Muscle of leg (tissue), 11 donors: ENCODE data around the gene IGF2BP2. TPM values are rescaled to one million over a fixed set of nuclear protein-coding genes. Genes with fewer than 3 reads are reported as not detected.
"Not testable (repeated sequence)": the region's sequence is repeated elsewhere in the genome, so short reads cannot be mapped to it uniquely, and the experiment has no call there.

Source experiments
- DNase-seq: peaks from one replicate; pipeline ENCODE4 v3.0.0; 2013
- H3K27ac ChIP-seq: one replicate; pipeline ENCODE4 v1.5.1; 2013; ENCODE audit warnings: mild to moderate bottlenecking, low read length, control low read depth
- H3K27me3 ChIP-seq: one replicate; pipeline ENCODE4 v1.6.1; 2013; ENCODE audit warnings: low read length; ENCODE audit not compliant: control insufficient read depth, insufficient read depth
- H3K36me3 ChIP-seq: one replicate; pipeline ENCODE4 v1.6.1; 2013; ENCODE audit warnings: low read length; ENCODE audit not compliant: control insufficient read depth, insufficient read depth
- H3K4me1 ChIP-seq: one replicate; pipeline ENCODE4 v1.6.1; 2013; ENCODE audit warnings: low read length; ENCODE audit not compliant: control insufficient read depth, insufficient read depth
- H3K4me3 ChIP-seq: one replicate; pipeline ENCODE4 v1.5.1; 2013; ENCODE audit warnings: low read length, control low read depth
- H3K9me3 ChIP-seq: replicated peaks from 2 replicates; pipeline ENCODE4 v1.6.1; 2013; ENCODE audit warnings: low read depth, low read length; ENCODE audit not compliant: control insufficient read depth
- WGBS: methylation state at CpG from one replicate; pipeline ENCODE4 v1.1.5; 2013; ENCODE audit warnings: missing lambda C conversion rate; ENCODE audit not compliant: insufficient coverage; 5-methylcytosine and 5-hydroxymethylcytosine counted together
- polyA plus RNA-seq, 8 donors: library from polyadenylated mRNA; unstranded; fragments of 120-200 nt; gene quantifications; one replicate each; pipeline versions ENCODE4 v1.2.1 to v1.2.3, GENCODE V29; 2013; ENCODE audit warnings: inconsistent platforms in 1 of 8, low replicate concordance in 1 of 8; ENCODE audit not compliant: insufficient read length in 8 of 8, insufficient read depth in 1 of 8
- total RNA-seq: library from RNA; stranded (reverse); fragments of 120-200 nt; gene quantifications from one replicate; pipeline ENCODE4 v1.2.4, GENCODE V29; 2013

IGF2BP2 gene
- total and polyA plus RNA-seq, 9 donors, result 32.6 to 59.5 (median 46.1) TPM

DNA sequence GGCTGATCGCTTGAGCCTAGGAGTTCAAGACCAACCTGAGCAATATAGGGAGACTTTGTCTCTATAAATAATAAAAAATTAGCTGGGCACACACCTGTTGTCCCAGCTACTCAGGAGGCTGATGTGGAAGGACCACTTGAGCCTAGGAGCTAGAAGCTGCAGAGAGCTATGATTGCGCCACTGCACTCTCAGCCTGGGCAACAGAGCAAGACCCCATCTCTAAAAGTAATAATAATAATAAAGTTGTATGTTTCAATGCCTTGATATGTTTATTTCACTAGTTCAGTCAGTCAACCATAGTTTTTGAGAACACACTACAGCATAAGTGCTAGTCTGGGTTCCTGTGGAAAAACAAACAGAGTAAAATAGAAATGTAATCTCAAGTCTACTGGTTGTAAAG is 36.5 kb downstream of the IGF2BP2 start:
- Histone ChIP-seq H3K36me3 (peaks cover 4% of the 10 kb centered on the region), H3K9me3 (no peaks in the 10 kb centered on the region), H3K27ac (no peak overlapping the region), H3K4me3 (no peak overlapping the region), H3K4me1 (peaks cover 3% of the 10 kb centered on the region), H3K27me3 (no peaks in the 10 kb centered on the region)
- no CpG with 5 or more reads among the region's 2 CpGs for WGBS
- no peak for DNase-seq

DNA sequence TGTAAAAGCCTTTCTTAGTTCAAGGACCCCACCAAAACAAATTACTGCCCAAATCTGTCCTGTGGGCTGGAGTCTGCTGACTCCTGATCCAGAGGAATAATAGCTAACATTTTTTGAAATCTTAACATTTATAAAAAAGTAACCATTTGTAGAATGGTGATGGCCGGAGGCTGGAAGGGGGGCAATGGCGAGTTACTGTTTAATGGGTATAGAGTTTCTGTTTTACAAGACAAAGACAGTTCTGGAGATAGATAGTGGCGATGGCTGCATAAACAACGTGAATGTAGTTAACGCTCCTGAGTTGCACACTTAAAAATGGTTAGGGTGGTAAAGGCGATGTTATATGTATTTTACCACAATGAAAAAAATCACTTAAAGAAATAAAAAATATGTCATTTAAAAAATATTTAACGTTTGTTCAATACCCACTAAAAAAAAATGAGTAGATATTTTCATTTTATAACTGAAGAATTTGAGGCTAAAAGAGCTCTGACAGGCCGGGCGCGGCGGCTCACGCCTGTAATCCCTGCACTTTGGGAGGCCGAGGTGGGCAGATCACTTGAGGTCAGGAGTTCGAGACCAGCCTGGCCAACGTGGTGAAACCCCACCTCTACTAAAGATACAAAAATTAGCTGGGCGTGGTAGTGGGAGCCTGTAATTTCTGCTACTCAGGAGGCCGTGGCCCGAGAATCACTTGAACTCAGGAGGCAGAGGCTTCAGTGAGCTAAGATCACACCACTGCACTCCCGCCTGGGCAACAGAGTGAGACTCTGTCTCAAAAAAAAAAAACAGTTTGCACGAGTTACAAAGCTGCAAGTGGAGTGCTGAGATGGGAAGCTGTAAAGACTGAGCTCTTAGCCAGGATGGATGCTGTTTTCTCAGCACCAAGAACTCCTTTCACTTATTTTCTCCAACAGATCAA is 37.6 kb downstream of the IGF2BP2 start:
- WGBS, result 84% methylated on average over 9 of the region's 20 CpGs
- H3K4me3 ChIP-seq, result no peak overlapping the region
- H3K9me3 ChIP-seq, result no peaks in the 10 kb centered on the region
- no peak overlapping the region for H3K27ac ChIP-seq
- peaks cover 4% of the 10 kb centered on the region for H3K36me3 ChIP-seq
- H3K27me3 ChIP-seq, result no peaks in the 10 kb centered on the region
- H3K4me1 ChIP-seq, result peaks cover 2% of the 10 kb centered on the region
- DNase-seq, result no peak

DNA sequence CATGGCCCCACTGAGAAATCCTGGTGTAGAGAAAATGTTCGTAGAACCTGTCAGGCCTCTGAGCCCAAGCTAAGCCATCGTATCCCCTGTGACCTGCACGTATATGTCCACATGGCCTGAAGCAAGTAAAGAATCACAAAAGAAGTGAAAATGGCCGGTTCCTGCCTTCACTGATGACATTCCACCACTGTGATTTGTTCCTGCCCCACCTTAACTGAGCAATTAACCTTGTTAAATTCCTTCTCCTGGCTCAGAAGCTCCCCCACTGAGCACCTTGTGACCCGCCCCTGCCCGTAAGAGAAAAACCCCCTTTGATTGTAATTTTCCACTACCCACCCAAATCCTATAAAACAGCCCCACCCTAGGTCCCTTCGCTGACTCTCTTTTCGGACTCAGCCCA is 38.6 kb downstream of the IGF2BP2 start:
- not testable (repeated sequence) for H3K36me3 ChIP-seq, DNase-seq, H3K27me3 ChIP-seq, H3K4me1 ChIP-seq, H3K27ac ChIP-seq, H3K9me3 ChIP-seq, H3K4me3 ChIP-seq
- 64% methylated on average over 7 of the region's 8 CpGs for WGBS

DNA sequence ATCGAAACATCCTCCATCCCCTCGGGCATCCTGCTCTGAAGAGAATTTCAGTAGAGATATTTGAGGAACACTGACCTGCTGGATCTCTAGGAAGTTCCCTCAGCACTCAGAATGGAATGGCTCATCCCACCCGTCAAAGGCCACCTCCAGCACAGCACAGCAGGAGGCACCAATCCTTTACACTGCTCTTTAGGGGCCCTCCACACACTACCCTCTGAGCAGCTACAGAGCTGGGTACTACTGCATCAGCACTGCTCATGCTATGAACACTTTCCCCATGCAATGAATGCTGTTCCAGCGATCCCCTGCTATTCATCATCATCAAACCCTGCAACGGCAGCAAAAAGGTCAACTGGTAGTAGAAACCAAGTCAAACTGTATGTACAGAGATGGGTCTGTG is 40.5 kb downstream of the IGF2BP2 start:
- WGBS, result 100% methylated on average over 3 of the region's 5 CpGs
- DNase-seq, result no peak
- H3K4me1 ChIP-seq, result peaks cover 2% of the 10 kb centered on the region
- H3K9me3 ChIP-seq, result no peaks in the 10 kb centered on the region
- peaks cover 4% of the 10 kb centered on the region for H3K36me3 ChIP-seq
- H3K4me3 ChIP-seq, result no peak overlapping the region
- no peak overlapping the region for H3K27ac ChIP-seq
- no peaks in the 10 kb centered on the region for H3K27me3 ChIP-seq

DNA sequence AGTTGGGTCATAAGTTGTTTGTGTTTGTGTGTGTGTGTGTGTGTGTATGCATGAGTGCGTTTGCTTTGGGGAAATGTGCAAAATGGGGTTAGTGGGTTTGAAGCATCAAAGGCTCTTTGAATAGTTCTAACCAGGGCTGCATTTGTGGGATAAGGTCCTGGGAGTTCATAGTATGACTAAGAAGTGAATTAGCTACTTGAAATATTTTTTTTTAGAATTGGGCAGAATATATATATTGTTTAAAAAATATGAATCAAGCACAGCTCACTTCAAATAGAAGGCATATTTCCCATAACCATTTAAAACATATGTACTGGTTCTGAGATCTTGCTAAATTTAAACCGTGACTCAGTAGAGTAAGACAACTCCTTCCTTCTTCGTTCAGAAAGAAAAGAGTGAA is 43.1 kb downstream of the IGF2BP2 start:
- no peaks in the 10 kb centered on the region for H3K9me3 ChIP-seq
- peaks cover 2% of the 10 kb centered on the region for H3K4me1 ChIP-seq
- no peaks in the 10 kb centered on the region for H3K27me3 ChIP-seq
- no peak for DNase-seq
- 64% methylated on average over 1 of the region's 3 CpGs for WGBS
- H3K27ac ChIP-seq, result no peak overlapping the region
- peaks cover 4% of the 10 kb centered on the region for H3K36me3 ChIP-seq
- H3K4me3 ChIP-seq, result no peak overlapping the region

DNA sequence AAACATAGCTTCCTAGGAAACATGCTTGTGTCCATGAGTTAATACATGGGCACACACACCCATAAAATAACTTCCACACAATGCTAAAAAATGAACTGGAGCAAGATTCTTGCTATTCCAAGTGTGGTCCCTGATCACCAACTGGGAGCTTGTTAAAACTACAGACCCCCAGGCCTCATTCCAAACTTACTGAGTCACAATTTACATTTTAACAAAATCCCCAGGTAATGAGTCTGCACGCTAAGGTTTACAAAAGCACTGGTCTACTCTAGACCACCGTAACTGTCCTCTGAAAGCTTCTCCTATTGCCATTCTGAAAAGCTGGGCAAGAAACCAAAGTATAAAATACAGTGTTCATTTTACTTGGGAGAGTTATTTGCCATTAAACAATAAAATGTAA is 45.4 kb downstream of the IGF2BP2 start:
- no peaks in the 10 kb centered on the region for H3K27me3 ChIP-seq
- peaks cover 2% of the 10 kb centered on the region for H3K4me1 ChIP-seq
- no CpG with 5 or more reads among the region's 2 CpGs for WGBS
- DNase-seq, result no peak
- no peaks in the 10 kb centered on the region for H3K9me3 ChIP-seq
- H3K27ac ChIP-seq, result no peak overlapping the region
- peaks cover under 1% of the 10 kb centered on the region for H3K36me3 ChIP-seq
- H3K4me3 ChIP-seq, result no peak overlapping the region

DNA sequence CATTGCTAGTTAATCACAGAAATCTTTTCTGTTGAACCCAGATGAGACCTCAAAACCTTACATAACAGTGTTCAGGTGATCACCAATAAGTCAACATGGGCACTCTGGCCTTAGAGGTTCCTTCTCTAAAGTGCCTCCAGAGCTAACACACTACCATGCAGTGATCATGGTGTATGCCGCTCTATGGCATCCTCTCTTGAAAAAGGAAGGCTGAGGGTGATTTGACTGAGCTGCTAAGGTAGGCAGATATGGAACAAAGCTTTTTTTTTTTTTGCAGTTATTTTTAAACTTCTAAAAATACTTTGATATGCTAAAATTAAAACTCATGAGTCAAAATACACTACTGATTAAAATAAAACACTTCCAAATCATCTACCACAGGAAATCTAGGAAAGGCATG is 46.0 kb downstream of the IGF2BP2 start:
- Histone ChIP-seq H3K4me3 (no peak overlapping the region), H3K4me1 (peaks cover 5% of the 10 kb centered on the region), H3K36me3 (no peaks in the 10 kb centered on the region), H3K27ac (no peak overlapping the region), H3K27me3 (no peaks in the 10 kb centered on the region), H3K9me3 (no peaks in the 10 kb centered on the region)
- no CpG with 5 or more reads among the region's 1 CpG for WGBS
- DNase-seq, result no peak

DNA sequence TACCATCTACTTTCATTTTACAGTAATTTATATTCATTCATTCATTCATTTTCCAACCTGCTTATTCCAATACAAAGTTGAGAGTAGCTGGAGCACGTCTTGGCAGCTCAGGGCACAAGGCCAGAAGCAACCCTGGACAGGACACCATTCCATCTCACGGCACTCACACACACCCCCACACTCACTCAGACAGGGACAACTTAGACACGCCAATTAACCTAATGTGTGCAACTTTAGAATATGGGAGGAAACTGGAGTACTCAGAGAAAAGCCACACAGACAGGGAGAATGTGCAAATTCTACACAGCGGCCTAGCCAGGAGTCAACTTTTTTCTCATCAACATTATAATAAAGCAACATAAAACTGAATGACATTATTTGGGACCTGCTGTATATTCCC is 46.7 kb downstream of the IGF2BP2 start:
- Histone ChIP-seq H3K4me1 (peaks cover 7% of the 10 kb centered on the region), H3K36me3 (no peaks in the 10 kb centered on the region), H3K27ac (no peak overlapping the region), H3K27me3 (no peaks in the 10 kb centered on the region), H3K4me3 (no peak overlapping the region), H3K9me3 (no peaks in the 10 kb centered on the region)
- no peak for DNase-seq
- 100% methylated on average over 1 of the region's 4 CpGs for WGBS

DNA sequence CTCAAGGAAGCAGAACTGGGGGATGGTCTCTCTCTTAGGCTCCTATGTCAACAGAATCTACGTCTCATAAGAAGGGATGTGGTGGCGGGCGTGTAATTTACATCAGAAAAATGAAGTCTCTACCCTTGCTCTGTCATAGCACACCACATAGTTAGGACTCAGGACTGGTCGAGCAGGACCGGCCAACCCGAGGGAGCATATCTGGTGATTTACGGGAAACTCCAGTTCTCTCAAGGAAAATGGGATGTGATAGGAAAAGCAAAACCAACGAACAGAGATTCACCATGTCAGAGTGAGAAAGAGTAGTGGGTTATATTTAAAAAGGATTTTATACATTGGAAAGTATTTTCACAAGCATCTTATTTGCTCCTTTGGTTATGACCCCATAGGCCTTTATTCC is 54.7 kb downstream of the IGF2BP2 start:
- Histone ChIP-seq H3K36me3 (no peaks in the 10 kb centered on the region), H3K4me3 (no peak overlapping the region), H3K9me3 (no peaks in the 10 kb centered on the region), H3K4me1 (peaks cover 9% of the 10 kb centered on the region), H3K27ac (no peak overlapping the region), H3K27me3 (no peaks in the 10 kb centered on the region)
- no peak for DNase-seq
- 67% methylated on average over 4 of the region's 8 CpGs for WGBS

DNA sequence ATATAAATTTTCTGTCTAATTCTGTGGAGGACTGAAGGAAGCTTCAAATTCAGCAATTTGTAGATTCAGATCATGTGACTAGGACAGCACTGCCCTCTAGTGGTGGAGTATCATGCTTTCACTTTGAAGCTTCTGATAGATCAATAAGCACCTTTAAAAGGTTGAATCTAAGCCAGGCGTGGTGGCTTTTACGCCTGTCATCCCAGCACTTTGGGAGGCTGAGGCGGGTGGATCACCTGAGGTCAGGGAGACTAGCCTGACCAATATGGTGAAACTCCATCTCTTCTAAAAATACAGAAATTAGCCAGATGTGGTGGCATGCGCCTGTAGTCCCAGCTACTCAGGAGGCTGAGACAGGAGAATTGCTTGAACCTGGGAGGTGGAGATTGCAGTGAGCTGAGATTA is 56.3 kb downstream of the IGF2BP2 start:
- H3K4me1 ChIP-seq, result peaks cover 18% of the 10 kb centered on the region
- peak; percentile 49 for DNase-seq
- H3K27ac ChIP-seq, H3K9me3 ChIP-seq, H3K36me3 ChIP-seq, H3K27me3 ChIP-seq, H3K4me3 ChIP-seq: not testable (repeated sequence)
- 90% methylated on average over 3 of the region's 4 CpGs for WGBS
